Hepatocyte (in vitro differentiated cells): Measurements from ENCODE around the gene RXRA. TPM values are rescaled to one million over a fixed set of nuclear protein-coding genes. Genes with fewer than 3 reads are reported as not detected.

Experiments
- DNase-seq: peaks from one replicate; pipeline ENCODE4 v3.0.0-alpha.2; 2016; ENCODE audit warnings: low spot score
- H2AFZ ChIP-seq: fragments of 200-600 bp; sonication (generic); 2 replicates; pipeline ENCODE4 v1.6.0; 2016; ENCODE audit warnings: antibody characterized with exemption, mild to moderate bottlenecking
- H3K27ac ChIP-seq: fragments of 200-600 bp; sonication (generic); 2 replicates; pipeline ENCODE4 v1.5.1; 2016; ENCODE audit warnings: mild to moderate bottlenecking
- H3K27me3 ChIP-seq: fragments of 200-600 bp; sonication (generic); 2 replicates; pipeline ENCODE4 v1.6.1; 2016
- H3K36me3 ChIP-seq: fragments of 200-600 bp; sonication (generic); replicated peaks from 2 replicates; pipeline ENCODE4 v1.5.1; 2016; ENCODE audit warnings: low read depth; ENCODE audit not compliant: insufficient read depth
- H3K4me1 ChIP-seq: fragments of 200-600 bp; sonication (generic); 2 replicates; pipeline ENCODE4 v1.5.1; 2016; ENCODE audit warnings: mild to moderate bottlenecking, moderate library complexity; ENCODE audit not compliant: insufficient read depth
- H3K4me2 ChIP-seq: fragments of 200-600 bp; sonication (generic); 2 replicates; pipeline ENCODE4 v1.6.0; 2016
- H3K4me3 ChIP-seq: fragments of 200-600 bp; sonication (generic); 2 replicates; pipeline ENCODE4 v1.5.1; 2016; ENCODE audit warnings: mild to moderate bottlenecking
- H3K79me2 ChIP-seq: fragments of 200-600 bp; sonication (generic); 2 replicates; pipeline ENCODE4 v1.6.0; 2017; ENCODE audit warnings: mild to moderate bottlenecking
- H3K9me2 ChIP-seq: fragments of 200-600 bp; sonication (generic); replicated peaks from 2 replicates; pipeline ENCODE4 v1.6.0; 2017; ENCODE audit warnings: mild to moderate bottlenecking; ENCODE audit not compliant: insufficient read depth
- H3K9me3 ChIP-seq: fragments of 200-600 bp; sonication (generic); 2 replicates; pipeline ENCODE4 v1.5.1; 2016; ENCODE audit warnings: low read depth, mild to moderate bottlenecking
- H4K20me1 ChIP-seq: fragments of 200-600 bp; sonication (generic); 2 replicates; pipeline ENCODE4 v1.6.0; 2016; ENCODE audit warnings: mild to moderate bottlenecking; ENCODE audit not compliant: insufficient read depth, poor library complexity, severe bottlenecking
- EZH2 ChIP-seq: fragments of 200-600 bp; sonication (generic); IDR thresholded peaks from 2 replicates; pipeline ENCODE4 v1.6.1; 2016; ENCODE audit warnings: antibody characterized with exemption, mild to moderate bottlenecking, borderline replicate concordance
- EZH2phosphoT487 ChIP-seq: fragments of 200-600 bp; sonication (generic); IDR thresholded peaks from one replicate; pipeline ENCODE4 v1.6.1; 2018; ENCODE audit warnings: antibody characterized with exemption, mild to moderate bottlenecking, low read depth, moderate library complexity; ENCODE audit not compliant: unreplicated experiment, severe bottlenecking
- WGBS: methylation state at CpG from one replicate; pipeline ENCODE4 v1.1.6; 2016; ENCODE audit warnings: low lambda C conversion rate; ENCODE audit errors: missing lambda C conversion rate; 5-methylcytosine and 5-hydroxymethylcytosine counted together
- polyA plus RNA-seq: library from polyadenylated mRNA; unstranded; fragments of >200 nt; fragmentation: Nextera tagmentation; extraction: Ambion mirVana; gene quantifications from 2 replicates; pipeline ENCODE4 v1.2.1, GENCODE V29; 2016
- total RNA-seq: library from RNA; depleted of rRNA; stranded (reverse); fragments of >200 nt; gene quantifications from 2 replicates; pipeline ENCODE4 v1.2.3, GENCODE V29; 2014
- TF ChIP-seq, protein P1 (sequence below): fragments of 200-600 bp; sonication (generic); IDR thresholded peaks from 2 replicates; pipeline ENCODE4 v1.5.1; 2016; ENCODE audit warnings: antibody characterized with exemption, mild to moderate bottlenecking; ENCODE audit not compliant: poor library complexity

RXRA gene
- total and polyA plus RNA-seq, 2 experiments from 2014 or later: 35.9 to 41.6 TPM

DNA sequence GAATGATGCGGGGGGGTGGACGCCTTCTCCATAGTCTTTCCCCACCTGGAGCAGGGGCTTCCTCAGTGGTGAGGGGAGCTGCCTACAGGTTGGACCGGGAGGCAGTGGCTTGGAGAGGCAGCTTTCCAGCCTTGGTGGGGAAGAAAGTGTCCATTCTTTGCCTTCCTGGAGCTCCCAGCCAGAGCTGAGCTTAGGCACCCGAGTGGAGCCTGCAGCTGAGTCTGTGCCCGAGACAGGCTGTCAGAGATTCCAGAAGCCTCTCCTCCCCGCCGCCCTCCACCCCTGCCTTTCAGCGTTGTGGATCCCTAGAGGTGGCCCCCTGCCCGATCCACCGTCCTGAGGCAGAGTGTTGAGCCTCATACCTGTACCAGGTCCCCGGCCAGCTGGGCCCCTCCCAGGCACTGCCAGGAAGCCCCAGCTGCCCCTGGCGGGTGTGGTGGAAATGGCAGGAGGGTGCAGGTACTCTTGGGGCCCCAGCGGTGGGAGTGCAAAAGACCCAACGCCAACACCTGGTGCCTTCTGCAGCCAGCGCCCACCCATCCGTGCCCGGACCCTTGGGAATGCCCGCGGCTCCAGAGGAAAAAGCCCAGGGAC, 112.0 kb downstream of the RXRA start:
- Histone ChIP-seq H4K20me1 (no peaks in the 10 kb centered on the region), H3K4me2 (peak overlapping the region; percentile 37), H3K9me3 (no peaks in the 10 kb centered on the region), H3K27ac (peak overlapping the region; percentile 87), H3K4me1 (peaks cover 62% of the 10 kb centered on the region), H3K36me3 (no peaks in the 10 kb centered on the region), H3K27me3 (no peaks in the 10 kb centered on the region), H2AFZ (no peak overlapping the region), H3K79me2 (peaks cover 4% of the 10 kb centered on the region), H3K9me2 (no peaks in the 10 kb centered on the region), H3K4me3 (no peak overlapping the region)
- no peak for DNase-seq
- TF ChIP-seq EZH2phosphoT487: no peak
- TF ChIP-seq EZH2: no peak
- TF ChIP-seq, protein P1, sequence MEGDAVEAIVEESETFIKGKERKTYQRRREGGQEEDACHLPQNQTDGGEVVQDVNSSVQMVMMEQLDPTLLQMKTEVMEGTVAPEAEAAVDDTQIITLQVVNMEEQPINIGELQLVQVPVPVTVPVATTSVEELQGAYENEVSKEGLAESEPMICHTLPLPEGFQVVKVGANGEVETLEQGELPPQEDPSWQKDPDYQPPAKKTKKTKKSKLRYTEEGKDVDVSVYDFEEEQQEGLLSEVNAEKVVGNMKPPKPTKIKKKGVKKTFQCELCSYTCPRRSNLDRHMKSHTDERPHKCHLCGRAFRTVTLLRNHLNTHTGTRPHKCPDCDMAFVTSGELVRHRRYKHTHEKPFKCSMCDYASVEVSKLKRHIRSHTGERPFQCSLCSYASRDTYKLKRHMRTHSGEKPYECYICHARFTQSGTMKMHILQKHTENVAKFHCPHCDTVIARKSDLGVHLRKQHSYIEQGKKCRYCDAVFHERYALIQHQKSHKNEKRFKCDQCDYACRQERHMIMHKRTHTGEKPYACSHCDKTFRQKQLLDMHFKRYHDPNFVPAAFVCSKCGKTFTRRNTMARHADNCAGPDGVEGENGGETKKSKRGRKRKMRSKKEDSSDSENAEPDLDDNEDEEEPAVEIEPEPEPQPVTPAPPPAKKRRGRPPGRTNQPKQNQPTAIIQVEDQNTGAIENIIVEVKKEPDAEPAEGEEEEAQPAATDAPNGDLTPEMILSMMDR: no peak
- 79% methylated on average over 16 of the region's 19 CpGs for WGBS

DNA sequence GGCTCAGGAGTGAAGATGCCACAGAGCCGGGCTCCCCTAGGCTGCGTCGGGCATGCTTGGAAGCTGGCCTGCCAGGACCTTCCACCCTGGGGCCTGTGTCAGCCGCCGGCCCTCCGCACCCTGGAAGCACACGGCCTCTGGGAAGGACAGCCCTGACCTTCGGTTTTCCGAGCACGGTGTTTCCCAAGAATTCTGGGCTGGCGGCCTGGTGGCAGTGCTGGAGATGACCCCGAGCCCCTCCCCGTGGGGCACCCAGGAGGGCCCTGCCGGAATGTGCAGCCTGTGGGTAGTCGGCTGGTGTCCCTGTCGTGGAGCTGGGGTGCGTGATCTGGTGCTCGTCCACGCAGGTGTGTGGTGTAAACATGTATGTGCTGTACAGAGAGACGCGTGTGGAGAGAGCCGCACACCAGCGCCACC, 113.1 kb downstream of the RXRA start:
- WGBS: 90% methylated on average over 20 of the region's 23 CpGs
- H3K27me3 ChIP-seq: no peaks in the 10 kb centered on the region
- no peaks in the 10 kb centered on the region for H3K9me3 ChIP-seq
- no peaks in the 10 kb centered on the region for H4K20me1 ChIP-seq
- TF ChIP-seq EZH2phosphoT487 (no peak), EZH2 (no peak)
- TF ChIP-seq, protein P1: no peak
- H3K27ac ChIP-seq: no peak overlapping the region
- H3K4me3 ChIP-seq: no peak overlapping the region
- no peaks in the 10 kb centered on the region for H3K36me3 ChIP-seq
- H3K4me2 ChIP-seq: no peak overlapping the region
- peaks cover 56% of the 10 kb centered on the region for H3K4me1 ChIP-seq
- peaks cover 4% of the 10 kb centered on the region for H3K79me2 ChIP-seq
- DNase-seq: no peak
- H3K9me2 ChIP-seq: no peaks in the 10 kb centered on the region
- H2AFZ ChIP-seq: no peak overlapping the region

GRCh38 chr9:134440636-134441226, 114.5 kb downstream of the RXRA start:
- Histone ChIP-seq H4K20me1 (no peaks in the 10 kb centered on the region), H3K27me3 (no peaks in the 10 kb centered on the region), H3K9me3 (no peaks in the 10 kb centered on the region), H3K4me3 (no peak overlapping the region), H3K36me3 (no peaks in the 10 kb centered on the region), H3K4me1 (peaks cover 46% of the 10 kb centered on the region), H3K9me2 (no peaks in the 10 kb centered on the region), H3K27ac (no peak overlapping the region), H2AFZ (no peak overlapping the region), H3K79me2 (peaks cover 4% of the 10 kb centered on the region), H3K4me2 (no peak overlapping the region)
- no peak for DNase-seq
- WGBS: 79% methylated on average over 16 of the region's 16 CpGs
- TF ChIP-seq, protein P1: no peak
- TF ChIP-seq EZH2phosphoT487: no peak
- no peak for TF ChIP-seq EZH2
